Stimulated activated naive B cell treated with anti-CD40 and anti-IgM and Interleukin-4, amounts not matched to agents 10 μg/mL and 1 μg/mL and 100 μg/mL, for 72 hours (primary cell): ENCODE data around the gene CKMT1B.
"Not testable (repeated sequence)": the region's sequence is repeated elsewhere in the genome, so short reads cannot be mapped to it uniquely, and the experiment has no call there.

ENCODE experiments used
- ATAC-seq, 2 donors: fragments of 150-1000 bp; cut with Tn5 transposase; replicated peaks; 2 replicates each; pipeline ENCODE4 v1.10.0; 2021; ENCODE audit warnings: moderate library complexity in 1 of 2
- DNase-seq: peaks from one replicate; pipeline ENCODE4 v3.0.0; 2021
- H3K27ac Mint-ChIP-seq: one replicate; pipeline ENCODE4 v1.8.0; 2022; ENCODE audit warnings: mild to moderate bottlenecking, mixed read lengths
- H3K27me3 Mint-ChIP-seq, 2 donors: one replicate each; pipeline ENCODE4 v1.8.0; 2022; ENCODE audit warnings: mixed read lengths in 2 of 2
- H3K36me3 Mint-ChIP-seq, 2 donors: one replicate each; pipeline ENCODE4 v1.8.0; 2022; ENCODE audit warnings: mixed read lengths in 2 of 2, mild to moderate bottlenecking in 1 of 2
- H3K4me1 Mint-ChIP-seq, 2 donors: one replicate each; pipeline ENCODE4 v1.8.0; 2022; ENCODE audit warnings: mixed read lengths in 2 of 2, mild to moderate bottlenecking in 1 of 2
- H3K4me3 Mint-ChIP-seq, 2 donors: one replicate each; pipeline ENCODE4 v1.8.0; 2022; ENCODE audit warnings: mild to moderate bottlenecking in 2 of 2, mixed read lengths in 2 of 2, moderate library complexity in 1 of 2
- H3K9me3 Mint-ChIP-seq, 2 donors: one replicate each; pipeline ENCODE4 v1.8.0; 2022; ENCODE audit warnings: mixed read lengths in 2 of 2, mild to moderate bottlenecking in 1 of 2

Gene CKMT1B

GRCh38 chr15:43593328-43594190 is at the start of gene CKMT1B:
Gene CKMT1B (plus strand): TSS chr15:43594027. CDS start chr15:43594219, 192 bp downstream.
- H3K36me3 Mint-ChIP-seq, DNase-seq, H3K27ac Mint-ChIP-seq, H3K9me3 Mint-ChIP-seq, H3K4me3 Mint-ChIP-seq, H3K4me1 Mint-ChIP-seq: not testable (repeated sequence)
- H3K27me3 Mint-ChIP-seq = peaks cover 15 to 18% of the 10 kb centered on the region in 2 donors
- ATAC-seq = peak; percentile 20 to 34

- Mint-ChIP-seq H3K9me3 (no peaks in the 10 kb centered on the region), H3K4me1 (no peaks in the 10 kb centered on the region), H3K27ac (no peak overlapping the region), H3K36me3 (peaks cover 15 to 20% of the 10 kb centered on the region in 2 donors), H3K27me3 (no peaks in the 10 kb centered on the region), H3K4me3 (no peak overlapping the region)
- DNase-seq (no peak), ATAC-seq (no peak)
Measured at GRCh38 chr15:43544266-43544665, 49.6 kb upstream of the CKMT1B start.

- H3K27ac Mint-ChIP-seq = no peak overlapping the region
- no peak for ATAC-seq
- peaks cover 14 to 23% of the 10 kb centered on the region in 2 donors for H3K36me3 Mint-ChIP-seq
- no peaks in the 10 kb centered on the region for H3K4me1 Mint-ChIP-seq
- no peaks in the 10 kb centered on the region for H3K27me3 Mint-ChIP-seq
- no peak overlapping the region for H3K4me3 Mint-ChIP-seq
- no peak for DNase-seq
- H3K9me3 Mint-ChIP-seq = no peaks in the 10 kb centered on the region
Measured at GRCh38 chr15:43545426-43545825, 48.4 kb upstream of the CKMT1B start.

GRCh38 chr15:43547539-43547938 is 46.3 kb upstream of the CKMT1B start:
- no peak overlapping the region for H3K27ac Mint-ChIP-seq
- H3K4me3 Mint-ChIP-seq = no peak overlapping the region
- H3K27me3 Mint-ChIP-seq = no peaks in the 10 kb centered on the region
- ATAC-seq = no peak
- peaks cover 23 to 33% of the 10 kb centered on the region in 2 donors for H3K36me3 Mint-ChIP-seq
- no peak for DNase-seq
- no peaks in the 10 kb centered on the region for H3K4me1 Mint-ChIP-seq
- H3K9me3 Mint-ChIP-seq = no peaks in the 10 kb centered on the region

GRCh38 chr15:43550527-43551363 is 43.1 kb upstream of the CKMT1B start:
- no peak for ATAC-seq
- Mint-ChIP-seq H3K4me3 (no peak overlapping the region), H3K4me1 (no peaks in the 10 kb centered on the region), H3K27ac (no peak overlapping the region), H3K9me3 (no peaks in the 10 kb centered on the region), H3K27me3 (no peaks in the 10 kb centered on the region), H3K36me3 (peaks cover 26 to 39% of the 10 kb centered on the region in 2 donors)
- DNase-seq = no peak

GRCh38 chr15:43552256-43552655 is 41.6 kb upstream of the CKMT1B start:
- H3K27ac Mint-ChIP-seq = no peak overlapping the region
- DNase-seq (no peak), ATAC-seq (no peak)
- H3K9me3 Mint-ChIP-seq = no peaks in the 10 kb centered on the region
- H3K4me1 Mint-ChIP-seq = no peaks in the 10 kb centered on the region
- peaks cover 24 to 34% of the 10 kb centered on the region in 2 donors for H3K36me3 Mint-ChIP-seq
- no peaks in the 10 kb centered on the region for H3K27me3 Mint-ChIP-seq
- no peak overlapping the region for H3K4me3 Mint-ChIP-seq

DNA sequence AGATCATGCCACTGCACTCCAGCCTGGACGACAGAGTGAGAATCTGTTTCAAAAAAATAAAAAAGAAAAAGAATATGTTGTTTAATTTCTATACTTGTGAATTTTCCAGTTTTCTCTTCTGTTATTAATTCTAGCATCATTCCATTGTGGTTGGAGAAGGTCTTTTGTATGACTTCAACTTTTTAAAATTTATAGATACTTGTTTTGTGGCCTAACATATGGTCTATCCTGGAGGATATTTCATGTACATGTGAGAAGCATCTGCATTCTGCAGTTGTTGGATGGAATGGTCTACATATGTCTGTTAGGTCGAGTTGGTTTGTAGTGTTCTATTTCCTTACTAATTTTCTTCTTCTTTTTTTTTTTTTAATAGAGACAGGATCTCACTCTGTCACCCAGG is 40.8 kb upstream of the CKMT1B start:
- Mint-ChIP-seq H3K27ac (no peak overlapping the region), H3K36me3 (peaks cover 23 to 31% of the 10 kb centered on the region in 2 donors), H3K4me1 (no peaks in the 10 kb centered on the region), H3K27me3 (no peaks in the 10 kb centered on the region), H3K4me3 (no peak overlapping the region), H3K9me3 (no peaks in the 10 kb centered on the region)
- DNase-seq (no peak), ATAC-seq (no peak)

DNA sequence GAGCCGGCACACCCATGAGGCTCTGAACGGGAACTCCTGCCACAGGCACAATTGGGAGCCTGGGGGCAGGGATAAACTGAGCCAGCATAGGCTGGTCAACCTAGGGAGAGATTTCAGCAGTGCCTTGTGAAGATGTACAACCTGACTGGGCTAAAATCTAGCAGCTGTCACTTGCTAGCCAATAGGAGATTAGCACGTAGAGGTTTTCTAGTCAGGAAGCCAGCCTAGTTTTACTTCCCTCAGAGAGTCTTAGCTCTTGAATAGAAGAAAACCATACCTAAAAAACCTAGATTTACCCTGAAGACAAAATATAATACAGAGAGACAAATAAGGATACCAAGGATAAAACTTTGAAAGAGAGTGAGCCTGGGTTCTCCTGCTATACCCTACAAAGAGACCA is 31.1 kb upstream of the CKMT1B start:
- DNase-seq, H3K4me3 Mint-ChIP-seq, H3K4me1 Mint-ChIP-seq, H3K27me3 Mint-ChIP-seq, H3K27ac Mint-ChIP-seq, H3K9me3 Mint-ChIP-seq: not testable (repeated sequence)
- peaks cover 9 to 15% of the 10 kb centered on the region in 2 donors for H3K36me3 Mint-ChIP-seq
- ATAC-seq = peak; percentile 60 to 62

DNA sequence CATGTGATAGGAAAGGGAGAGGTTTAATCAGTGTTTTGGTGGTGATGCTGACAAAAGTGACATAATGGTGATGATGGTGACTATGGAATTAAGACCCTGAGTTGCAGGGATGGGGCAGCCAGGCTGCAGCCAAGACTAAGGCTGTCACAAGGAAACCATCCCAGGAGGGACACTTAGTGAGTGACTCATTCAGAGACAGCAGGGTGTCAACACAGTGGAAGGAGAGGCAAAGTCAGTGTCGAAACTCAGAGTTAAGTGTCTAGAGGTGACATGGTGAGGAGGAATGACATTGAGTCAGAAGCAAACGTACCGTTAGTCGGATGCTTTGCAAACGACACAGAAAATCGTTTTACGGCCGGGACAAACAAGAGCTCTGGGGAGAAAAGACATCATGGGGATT is 30.0 kb upstream of the CKMT1B start:
- H3K27me3 Mint-ChIP-seq, H3K4me1 Mint-ChIP-seq, DNase-seq, H3K36me3 Mint-ChIP-seq, H3K4me3 Mint-ChIP-seq, ATAC-seq, H3K9me3 Mint-ChIP-seq, H3K27ac Mint-ChIP-seq: not testable (repeated sequence)

GRCh38 chr15:43566615-43567014 is 27.2 kb upstream of the CKMT1B start:
- H3K36me3 Mint-ChIP-seq, H3K9me3 Mint-ChIP-seq, ATAC-seq: not testable (repeated sequence)

DNA sequence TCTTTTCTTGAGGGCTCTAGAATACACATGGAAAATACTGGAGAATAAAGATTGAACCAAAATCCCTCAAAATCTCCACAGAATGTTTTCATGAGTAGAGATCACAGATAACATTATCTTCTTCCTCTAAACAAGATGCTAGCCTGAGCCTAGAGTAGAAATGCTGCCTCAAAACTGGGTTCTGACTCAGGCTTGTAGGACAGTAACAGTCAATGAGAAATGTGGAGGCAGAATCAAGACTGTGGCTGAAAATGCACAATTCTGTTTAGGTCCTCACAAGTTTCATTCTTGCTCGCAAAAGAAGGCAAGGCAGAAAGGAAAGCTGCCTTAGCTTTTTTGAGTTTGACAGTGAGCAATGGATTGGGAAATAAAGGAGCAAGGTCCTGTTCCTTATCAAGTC is 19.2 kb upstream of the CKMT1B start:
- not testable (repeated sequence) for H3K4me3 Mint-ChIP-seq, H3K27me3 Mint-ChIP-seq, H3K36me3 Mint-ChIP-seq, H3K9me3 Mint-ChIP-seq, DNase-seq, H3K4me1 Mint-ChIP-seq, H3K27ac Mint-ChIP-seq, ATAC-seq

More at GRCh38 chr15:43566615-43567014, 27.2 kb upstream of the CKMT1B start:
- not testable (repeated sequence) for H3K4me1 Mint-ChIP-seq, DNase-seq, H3K27me3 Mint-ChIP-seq, H3K4me3 Mint-ChIP-seq, H3K27ac Mint-ChIP-seq

DNA sequence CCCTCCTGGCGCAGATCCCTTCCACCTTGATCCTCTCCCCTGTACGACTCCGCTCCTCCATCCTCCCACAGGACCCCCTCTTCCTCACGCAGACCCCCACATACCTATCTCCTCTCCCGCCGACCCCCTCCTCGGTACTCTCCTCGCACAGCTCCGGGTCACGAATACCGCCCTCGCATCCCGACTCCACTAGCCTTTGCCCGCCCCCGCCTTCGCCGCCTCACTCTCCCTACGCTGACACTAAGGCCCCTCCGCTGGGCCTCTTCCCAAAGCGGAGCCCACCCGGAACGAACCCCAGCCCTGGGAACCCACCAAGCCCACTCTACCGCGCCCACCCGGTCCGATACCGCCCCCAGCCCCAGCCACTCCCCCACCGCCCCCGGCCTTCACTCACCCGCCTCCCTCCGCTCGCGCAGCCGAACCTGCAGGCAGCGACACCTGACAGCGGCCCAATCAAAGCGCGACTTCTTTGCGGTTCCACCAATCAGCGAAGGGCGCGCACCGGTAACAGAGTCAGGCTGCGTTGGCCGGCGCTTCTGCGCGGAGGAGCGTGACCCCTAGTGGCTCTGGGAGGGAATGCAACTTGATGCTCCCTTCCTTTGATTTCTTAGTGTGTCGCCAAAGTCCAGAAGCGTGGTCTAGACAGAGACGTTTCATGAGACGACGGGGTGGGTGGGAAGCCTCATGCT is 3.9 kb upstream of the CKMT1B start, which contains the start of gene PPIP5K1:
Gene PPIP5K1 (minus strand): TSS at position 431 of the 689 bp plus-strand sequence. CDS start 5,704 bp downstream, outside the sequence.
- H3K27me3 Mint-ChIP-seq, H3K36me3 Mint-ChIP-seq, H3K27ac Mint-ChIP-seq, H3K4me3 Mint-ChIP-seq, DNase-seq, H3K9me3 Mint-ChIP-seq, H3K4me1 Mint-ChIP-seq: not testable (repeated sequence)
- peak; percentile 97 to 98 for ATAC-seq

DNA sequence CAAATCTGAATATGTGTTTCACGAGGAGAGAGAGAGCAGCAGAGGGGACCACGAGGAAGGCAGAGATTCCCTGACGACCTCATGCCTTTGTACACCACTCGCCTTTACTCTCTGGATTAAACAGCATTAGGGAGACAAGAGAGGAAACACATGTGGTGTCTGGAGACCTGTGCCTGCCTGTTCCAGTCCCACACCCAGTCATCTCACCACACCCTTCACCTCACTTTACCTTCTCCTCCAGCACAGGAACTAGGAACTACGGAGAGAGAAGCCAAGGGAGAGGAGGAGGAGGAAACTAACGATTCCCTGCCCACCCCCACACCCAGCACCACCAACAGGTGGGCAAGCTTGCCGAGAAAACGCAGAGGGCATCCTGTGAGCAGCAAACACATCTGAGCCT is 986 bp upstream of the CKMT1B start:
- H3K4me1 Mint-ChIP-seq = not testable (repeated sequence)

GRCh38 chr15:43599131-43599530 is 5.3 kb downstream of the CKMT1B start:
- H3K4me1 Mint-ChIP-seq, ATAC-seq, DNase-seq, H3K36me3 Mint-ChIP-seq, H3K9me3 Mint-ChIP-seq, H3K4me3 Mint-ChIP-seq, H3K27ac Mint-ChIP-seq: not testable (repeated sequence)
- peaks cover 35 to 45% of the 10 kb centered on the region in 2 donors for H3K27me3 Mint-ChIP-seq

More for the DNA sequence above, 986 bp upstream of the CKMT1B start:
- H3K9me3 Mint-ChIP-seq, H3K27ac Mint-ChIP-seq, DNase-seq, ATAC-seq, H3K4me3 Mint-ChIP-seq, H3K36me3 Mint-ChIP-seq: not testable (repeated sequence)
- H3K27me3 Mint-ChIP-seq = peaks cover 12 to 14% of the 10 kb centered on the region in 2 donors
